Stimulated activated CD8-positive, alpha-beta memory T cell treated with anti-CD3 and anti-CD28 coated beads, Interleukin-15, amount 100 ng/mL, for 1 hour (primary cell): ENCODE measurements around the gene WBP2NL.

Experiments used
- DNase-seq: peaks from one replicate; pipeline ENCODE4 v3.0.0-alpha.2; 2020; ENCODE audit warnings: low read depth

The WBP2NL gene

DNA sequence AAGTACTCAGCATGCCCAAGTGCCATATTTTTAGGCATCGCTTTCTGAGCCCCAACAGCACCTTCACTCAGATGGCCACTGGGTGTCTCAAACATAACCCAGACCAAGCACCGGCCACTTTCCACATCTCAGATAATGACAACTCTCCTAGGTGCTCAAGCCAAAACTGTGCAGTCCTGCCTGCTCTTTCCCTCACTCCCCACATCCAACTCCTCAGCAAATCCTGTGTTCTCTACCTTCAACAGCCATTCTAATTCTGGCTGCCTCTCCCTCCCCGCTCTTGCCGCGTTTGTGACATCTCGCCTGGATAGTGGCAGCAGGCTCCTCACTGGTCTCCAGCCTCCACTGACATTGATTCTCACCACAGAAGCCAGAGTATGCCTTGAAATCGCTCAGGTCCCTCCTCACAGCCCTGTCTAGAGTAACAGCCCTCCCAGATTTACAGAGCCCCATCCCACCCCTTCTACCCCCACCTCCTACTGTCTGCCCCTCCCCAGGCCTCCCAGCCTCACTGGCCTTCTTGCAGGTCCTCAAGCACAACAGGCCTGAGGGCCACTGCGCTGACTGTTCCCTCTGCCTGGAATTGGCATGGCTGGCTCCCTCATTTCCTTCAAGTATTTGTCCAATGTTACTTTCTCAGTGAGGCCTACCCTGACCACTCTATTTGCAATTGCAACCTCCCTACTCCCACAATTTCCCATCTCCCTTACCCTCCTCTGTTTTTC, 74.2 kb downstream of the WBP2NL start:
- no peak for DNase-seq

GRCh38 chr22:42073621-42074041, 75.0 kb downstream of the WBP2NL start:
- no peak for DNase-seq

DNA sequence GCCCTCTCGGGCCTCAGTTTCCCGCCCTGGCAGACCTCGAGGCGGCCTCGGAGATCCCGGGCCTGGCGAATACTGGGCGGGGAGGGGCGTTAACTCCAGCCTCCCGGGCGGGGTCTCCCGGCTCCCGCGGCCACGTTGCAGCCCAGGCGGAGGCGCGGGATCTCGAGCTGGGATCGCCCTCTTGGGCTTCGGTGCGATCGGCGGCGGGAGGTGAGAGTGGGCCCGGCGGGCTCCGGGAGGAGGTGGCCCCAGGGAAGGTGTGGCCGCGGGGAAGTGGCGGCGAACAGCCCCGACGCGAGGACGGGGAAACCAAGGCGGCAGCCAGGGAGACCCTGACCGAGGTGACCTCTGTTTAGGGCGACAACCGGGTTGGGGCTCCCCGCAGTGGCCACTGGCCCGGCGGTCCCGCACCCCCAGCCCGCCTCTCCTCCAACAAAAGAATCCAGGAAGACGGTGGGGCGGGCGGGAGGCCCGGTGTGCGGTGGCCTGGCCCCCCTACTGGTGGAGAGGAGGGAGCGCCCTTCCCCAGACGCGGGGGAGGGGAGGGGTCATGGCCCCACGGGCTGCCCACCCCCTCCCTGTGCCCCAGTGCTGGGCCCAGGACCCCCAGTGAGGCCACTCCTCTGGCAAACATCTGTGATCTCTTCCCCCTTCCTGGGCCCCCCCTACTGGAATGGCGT, 75.7 kb downstream of the WBP2NL start, which contains the start of gene PHETA2:
TSS of gene PHETA2 (plus strand) at position 117 of the 680 bp plus-strand sequence. CDS start 3,046 bp downstream, outside the sequence.
- no peak for DNase-seq

DNA sequence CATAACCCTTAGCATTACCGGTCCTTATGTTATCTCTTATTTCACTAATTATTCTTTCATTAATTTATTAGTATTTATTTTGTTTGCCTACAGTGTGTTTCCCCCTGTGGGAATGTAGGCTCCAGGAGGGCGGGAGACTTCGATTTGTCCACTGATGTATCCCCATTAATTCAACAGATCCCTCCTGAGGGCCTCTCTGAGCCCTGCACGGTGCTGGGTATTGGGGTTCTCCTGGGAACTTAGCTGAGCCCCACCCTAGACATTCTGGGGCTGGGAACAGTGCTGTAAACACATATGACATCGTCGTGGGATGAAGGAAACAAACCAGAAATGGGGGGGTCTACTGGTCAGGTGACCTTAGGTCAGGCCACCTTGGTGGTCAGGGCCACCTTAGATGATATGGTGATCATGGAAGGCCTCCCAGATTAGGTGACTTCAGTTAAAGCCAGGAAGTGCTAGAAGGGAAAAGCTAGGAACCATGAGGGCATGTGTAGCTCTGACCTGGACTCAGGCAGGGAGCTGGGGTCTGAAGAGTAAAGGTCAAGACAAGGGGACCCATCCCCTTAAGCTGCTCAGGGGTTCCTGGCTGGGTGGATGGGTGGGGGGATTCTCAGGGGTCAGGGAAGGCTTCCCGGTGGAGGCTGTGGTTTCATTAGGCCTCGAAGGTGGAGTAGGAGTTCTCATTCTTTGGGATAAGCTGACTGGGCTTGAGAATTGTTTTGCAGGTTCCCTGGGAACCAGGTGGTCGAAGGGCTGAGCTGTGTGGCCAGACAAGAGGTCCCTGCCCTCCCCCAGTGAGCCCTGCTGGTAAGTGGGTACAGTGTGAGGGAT, 76.5 kb downstream of the WBP2NL start:
- no peak for DNase-seq

- DNase-seq: no peak
Observed at GRCh38 chr22:42076764-42077485, 78.3 kb downstream of the WBP2NL start.

- DNase-seq: no peak
Observed at GRCh38 chr22:42077486-42078125, 79.0 kb downstream of the WBP2NL start.
